ENCODE results near the gene PLEKHN1.

PLEKHN1 gene

GRCh38 chr1:1024771-1025699 is 58.8 kb downstream of the PLEKHN1 start:
- Mint-ChIP-seq H3K27me3 (ENCODE audit: low read depth) (no peaks in the 10 kb centered on the region), H3K27ac (peak overlapping the region in 1 of 3 experiments; percentile 81), H3K4me1 (peaks cover 26% of the 10 kb centered on the region), H3K36me3 (ENCODE audit: low read depth) (no peaks in the 10 kb centered on the region), H3K4me3 (peak overlapping the region in 2 of 3 experiments; percentile 53 to 56), H3K9me3 (no peaks in the 10 kb centered on the region)
- TF ChIP-seq, protein P1, sequence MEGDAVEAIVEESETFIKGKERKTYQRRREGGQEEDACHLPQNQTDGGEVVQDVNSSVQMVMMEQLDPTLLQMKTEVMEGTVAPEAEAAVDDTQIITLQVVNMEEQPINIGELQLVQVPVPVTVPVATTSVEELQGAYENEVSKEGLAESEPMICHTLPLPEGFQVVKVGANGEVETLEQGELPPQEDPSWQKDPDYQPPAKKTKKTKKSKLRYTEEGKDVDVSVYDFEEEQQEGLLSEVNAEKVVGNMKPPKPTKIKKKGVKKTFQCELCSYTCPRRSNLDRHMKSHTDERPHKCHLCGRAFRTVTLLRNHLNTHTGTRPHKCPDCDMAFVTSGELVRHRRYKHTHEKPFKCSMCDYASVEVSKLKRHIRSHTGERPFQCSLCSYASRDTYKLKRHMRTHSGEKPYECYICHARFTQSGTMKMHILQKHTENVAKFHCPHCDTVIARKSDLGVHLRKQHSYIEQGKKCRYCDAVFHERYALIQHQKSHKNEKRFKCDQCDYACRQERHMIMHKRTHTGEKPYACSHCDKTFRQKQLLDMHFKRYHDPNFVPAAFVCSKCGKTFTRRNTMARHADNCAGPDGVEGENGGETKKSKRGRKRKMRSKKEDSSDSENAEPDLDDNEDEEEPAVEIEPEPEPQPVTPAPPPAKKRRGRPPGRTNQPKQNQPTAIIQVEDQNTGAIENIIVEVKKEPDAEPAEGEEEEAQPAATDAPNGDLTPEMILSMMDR (IDR thresholded peaks at IDR 0.05; ENCODE audit: unreplicated experiment in 3 of 3), result no peak

All from nephron (organoid).